K562 (cell line): ENCODE measurements around the gene AGL. TPM values are rescaled to one million over a fixed set of nuclear protein-coding genes. Genes with fewer than 3 reads are reported as not detected.

Source experiments
- ARNT ChIP-seq, 2 experiments: fragments of 450-650 bp; IDR thresholded peaks; 2 replicates each; pipeline ENCODE4 v1.6.1; 2016; ENCODE audit warnings: mild to moderate bottlenecking in 1 of 2
- BCL6 ChIP-seq: fragments of 250-450 bp; sonication (Bioruptor Pico); IDR thresholded peaks from 2 replicates; pipeline ENCODE4 v1.4.0; 2020
- CCNT2 ChIP-seq: IDR thresholded peaks from 2 replicates; pipeline ENCODE4 v1.6.1; 2011; ENCODE audit warnings: borderline replicate concordance, low read depth, mild to moderate bottlenecking, moderate library complexity, mixed read lengths, low read length; ENCODE audit not compliant: insufficient read length; ENCODE audit errors: extremely low read depth
- CHAMP1 ChIP-seq: fragments of 450-650 bp; IDR thresholded peaks from 2 replicates; pipeline ENCODE4 v1.6.1; 2016; ENCODE audit warnings: mild to moderate bottlenecking
- CHCHD3 ChIP-seq: fragments of 250-450 bp; sonication (Bioruptor Pico); IDR thresholded peaks from 2 replicates; pipeline ENCODE4 v2.1.2; 2022; ENCODE audit warnings: mild to moderate bottlenecking
- ETS1 ChIP-seq: conservative IDR thresholded peaks from 2 replicates; pipeline ENCODE4 v1.6.1; 2011; ENCODE audit warnings: low read depth, mild to moderate bottlenecking, low read length; ENCODE audit not compliant: control insufficient read depth
- GABPB1 ChIP-seq: sonication (generic); formaldehyde crosslinking; IDR thresholded peaks from 2 replicates; pipeline ENCODE4 v1.8.0; 2022; ENCODE audit warnings: mild to moderate bottlenecking, missing genetic modification reagents
- MAFF ChIP-seq: IDR thresholded peaks from 2 replicates; pipeline ENCODE4 v1.6.1; 2012; ENCODE audit warnings: low read length, improper control_type of control experiment
- MECOM ChIP-seq: fragments of 250-450 bp; sonication (Bioruptor Pico); IDR thresholded peaks from 2 replicates; pipeline ENCODE4 v1.8.0; 2022; ENCODE audit warnings: inconsistent platforms
- MEF2A ChIP-seq: IDR thresholded peaks from 2 replicates; pipeline ENCODE4 v1.6.1; 2011; ENCODE audit warnings: low read depth, mild to moderate bottlenecking, low read length, moderate library complexity; ENCODE audit not compliant: control insufficient read depth
- MNT ChIP-seq, 2 experiments: fragments of 450-650 bp; conservative IDR thresholded peaks; 2 replicates each; pipeline ENCODE4 v1.6.1; 2017; ENCODE audit warnings: mild to moderate bottlenecking in 2 of 2, moderate library complexity in 2 of 2
- MTF1 ChIP-seq: fragments of 250-450 bp; sonication (Bioruptor Pico); IDR thresholded peaks from 2 replicates; pipeline ENCODE4 v1.9.0; 2021; ENCODE audit warnings: moderate library complexity, mild to moderate bottlenecking, inconsistent platforms, borderline replicate concordance
- MXI1 ChIP-seq: IDR thresholded peaks from 2 replicates; pipeline ENCODE4 v1.6.1; 2011; ENCODE audit warnings: low read depth, mild to moderate bottlenecking, improper control_type of control experiment, low read length
- POLR2A ChIP-seq: fragments of 450-650 bp; conservative IDR thresholded peaks from 2 replicates; pipeline ENCODE4 v1.6.1; 2016
- POLR3A ChIP-seq: IDR thresholded peaks from 2 replicates; pipeline ENCODE4 v1.6.1; 2011; ENCODE audit warnings: borderline replicate concordance, mild to moderate bottlenecking, moderate library complexity; ENCODE audit not compliant: insufficient read length, insufficient read depth; ENCODE audit errors: extremely low read depth
- RNF2 ChIP-seq: sonication (generic); IDR thresholded peaks from 2 replicates; pipeline ENCODE4 v1.6.1; 2016
- SLC30A9 ChIP-seq: fragments of 250-450 bp; sonication (Bioruptor Pico); IDR thresholded peaks from 2 replicates; pipeline ENCODE4 v1.8.0; 2022; ENCODE audit warnings: mild to moderate bottlenecking, moderate library complexity
- TEAD4 ChIP-seq, 2 experiments: sonication (generic) in 1 of 2; formaldehyde crosslinking in 1 of 2; IDR thresholded peaks; 2 replicates each; pipeline versions ENCODE4 v1.6.1 to v1.8.0; 2012 to 2022; ENCODE audit warnings: borderline replicate concordance in 1 of 2, inconsistent platforms in 1 of 2, low read length in 1 of 2, mild to moderate bottlenecking in 1 of 2, missing genetic modification reagents in 1 of 2
- TRIM24 ChIP-seq, 2 experiments: fragments of 450-650 bp; IDR thresholded peaks; 2 replicates each; pipeline ENCODE4 v1.6.1; 2016
- ZFP30 ChIP-seq: fragments of 250-450 bp; sonication (Bioruptor Pico); IDR thresholded peaks from 2 replicates; pipeline ENCODE4 v1.8.0; 2022; ENCODE audit warnings: moderate library complexity, mild to moderate bottlenecking, inconsistent platforms, borderline replicate concordance
- ZFP36 ChIP-seq: fragments of 150-350 bp; IDR thresholded peaks from 2 replicates; pipeline ENCODE4 v1.6.1; 2018; ENCODE audit warnings: low read length, low read depth; ENCODE audit not compliant: partially characterized antibody
- ZNF133 ChIP-seq: fragments of 250-450 bp; sonication (Bioruptor Pico); IDR thresholded peaks from 2 replicates; pipeline ENCODE4 v1.4.0; 2020; ENCODE audit warnings: mild to moderate bottlenecking
- ZNF184 ChIP-seq: sonication (generic); formaldehyde crosslinking; IDR thresholded peaks from 2 replicates; pipeline ENCODE4 v1.5.0; 2020; ENCODE audit warnings: missing genetic modification reagents
- ZNF445 ChIP-seq: fragments of 250-450 bp; sonication (Bioruptor Pico); IDR thresholded peaks from 2 replicates; pipeline ENCODE4 v1.4.0; 2020; ENCODE audit warnings: low read depth, mild to moderate bottlenecking, moderate library complexity
- polyA plus RNA-seq, 8 experiments: library from polyadenylated mRNA; depleted of rRNA in 4 of 8; stranded (reverse) in 5 of 8; unstranded in 3 of 8; fragments of >200 nt; fragmentation: Nextera tagmentation in 2 of 8; fragmentation: Illumina TruSeq in 1 of 8; extraction: Ambion mirVana in 2 of 8; extraction: Trizol in 1 of 8; gene quantifications; 2 replicates each; pipeline versions ENCODE4 v1.2.1 to v1.2.3, GENCODE V29; 2011 to 2014; ENCODE audit warnings: inconsistent platforms in 1 of 8, missing spikeins in 1 of 8
- total RNA-seq, 7 experiments: library from RNA; depleted of rRNA in 6 of 7; stranded (reverse); fragments of >200 nt in 6 of 7; fragmentation: Illumina TruSeq in 2 of 7; extraction: Trizol in 2 of 7; gene quantifications; 2 replicates each; pipeline versions ENCODE4 v1.2.1 to v1.2.3, GENCODE V29; 2011 to 2021; ENCODE audit warnings: low replicate concordance in 1 of 7

Gene AGL
- total and polyA plus RNA-seq, 9 of the 15 experiments (the other 6 are each of a cell fraction or from before 2014, with no cell fraction given): 6.3 to 20.4 (median 12.4) TPM

GRCh38 chr1:99969729-99970621, 119.8 kb downstream of the AGL start, which contains the start of gene SLC35A3 (continued):
- TF ChIP-seq TEAD4 (IDR thresholded peaks at IDR 0.05; ENCODE audit: low read length) (peak; percentile 37; the same call in 1 of the 2 replicates), TEAD4 (CRISPR knock-in tag; IDR thresholded peaks at IDR 0.05; ENCODE audit: borderline replicate concordance) (no peak), MEF2A (no peak), MECOM (0 out of 2 replicates have a peak, but pooled peaks have one; percentile 8), CHCHD3 (CRISPR knock-in tag) (no peak), TRIM24 (IDR thresholded peaks at IDR 0.05) (peak in 1 of 2 experiments; percentile 99; a peak in 2 of 4 replicates), BCL6 (CRISPR knock-in tag) (no peak), RNF2 (peak; percentile 40; the same call in 1 of the 2 replicates), GABPB1 (CRISPR knock-in tag) (peak; percentile 99), ZFP30 (CRISPR knock-in tag) (no peak), CCNT2 (peak; percentile 86), MAFF (no peak), ZFP36 (no peak), CHAMP1 (peak; percentile 74), ZNF133 (no peak), ARNT (IDR thresholded peaks at IDR 0.05) (no peak), SLC30A9 (no peak), MXI1 (no peak; the same call in none of the 2 replicates), MNT (conservative IDR thresholded peaks at IDR 0.05) (peak; percentile 75 to 88), ETS1 (peak; percentile 79; the same call in 1 of the 2 replicates), MTF1 (CRISPR knock-in tag) (no peak), ZNF184 (CRISPR knock-in tag) (no peak), ZNF445 (CRISPR knock-in tag) (no peak), POLR3A (no peak), POLR2A (peak; percentile 81)
